ENCODE measurements around the gene SPAG7.

Gene SPAG7

GRCh38 chr17:4950075-4950745 is 17.4 kb downstream of the SPAG7 start:
- DNase-seq (ENCODE audit: low read depth in 1 of 2, low spot score in 1 of 2): no peak

GRCh38 chr17:4949321-4950074 is 18.1 kb downstream of the SPAG7 start:
- DNase-seq (ENCODE audit: low read depth in 1 of 2, low spot score in 1 of 2): peak; percentile 31 to 63

GRCh38 chr17:4948931-4949320 is 18.7 kb downstream of the SPAG7 start:
- peak; percentile 31 to 62 for DNase-seq (ENCODE audit: low read depth in 1 of 2, low spot score in 1 of 2)

- peak; percentile 78 to 80 for DNase-seq (ENCODE audit: low read depth in 1 of 2, low spot score in 1 of 2)
Observed at GRCh38 chr17:4948166-4948930, 19.3 kb downstream of the SPAG7 start, which contains the start of gene PFN1. Gene PFN1 (minus strand): TSS chr17:4948530. CDS start chr17:4948394, 136 bp downstream.

- DNase-seq (ENCODE audit: low read depth in 1 of 2, low spot score in 1 of 2): peak; percentile 41 to 54
Observed at GRCh38 chr17:4947411-4948165, 20.0 kb downstream of the SPAG7 start.

- no peak for DNase-seq (ENCODE audit: low read depth in 1 of 2, low spot score in 1 of 2)
Observed at GRCh38 chr17:4947010-4947410, 20.6 kb downstream of the SPAG7 start.

- no peak for DNase-seq (ENCODE audit: low read depth in 1 of 2, low spot score in 1 of 2)
Observed at GRCh38 chr17:4946312-4946976, 21.2 kb downstream of the SPAG7 start.

GRCh38 chr17:4945944-4946280 is 21.7 kb downstream of the SPAG7 start:
- DNase-seq (ENCODE audit: low read depth in 1 of 2, low spot score in 1 of 2): no peak

GRCh38 chr17:4945176-4945943 is 22.3 kb downstream of the SPAG7 start:
- peak; percentile 56 to 73 for DNase-seq (ENCODE audit: low read depth in 1 of 2, low spot score in 1 of 2)

GRCh38 chr17:4944554-4945175 is 23.0 kb downstream of the SPAG7 start:
- DNase-seq (ENCODE audit: low read depth in 1 of 2, low spot score in 1 of 2): no peak

GRCh38 chr17:4944163-4944553 is 23.5 kb downstream of the SPAG7 start:
- peak in 1 of 2 donors; percentile 26 for DNase-seq (ENCODE audit: low read depth in 1 of 2, low spot score in 1 of 2)

GRCh38 chr17:4942760-4943508 is 24.7 kb downstream of the SPAG7 start:
- no peak for DNase-seq (ENCODE audit: low read depth in 1 of 2, low spot score in 1 of 2)

GRCh38 chr17:4941319-4941610 is 26.4 kb downstream of the SPAG7 start:
- DNase-seq (ENCODE audit: low read depth in 1 of 2, low spot score in 1 of 2): no peak

GRCh38 chr17:4940555-4941318 is 26.9 kb downstream of the SPAG7 start:
- peak in 1 of 2 donors; percentile 18 for DNase-seq (ENCODE audit: low read depth in 1 of 2, low spot score in 1 of 2)

GRCh38 chr17:4939796-4940554 is 27.6 kb downstream of the SPAG7 start, which contains the start of the genes RNF167 and SLC25A11:
Gene RNF167 (plus strand): TSS chr17:4940268. CDS start chr17:4940910, 642 bp downstream.
Gene SLC25A11 (minus strand): TSS chr17:4940046. CDS start chr17:4939910, 136 bp downstream.
- DNase-seq (ENCODE audit: low read depth in 1 of 2, low spot score in 1 of 2): peak; percentile 86 to 94

GRCh38 chr17:4939546-4939795 is 28.1 kb downstream of the SPAG7 start:
- DNase-seq (ENCODE audit: low read depth in 1 of 2, low spot score in 1 of 2): no peak

All from activated T-helper 1 cell treated with anti-CD3 and anti-CD28 coated beads, Interleukin-2, amount 50 U/mL, for 16 hours (primary cell).